NCI-H345 (cell line): Measurements from ENCODE around the gene DOCK11.

ENCODE experiments used
- DNase-seq: peaks from one replicate; lab custom pipeline; 2025; lab: John Stamatoyannopoulos, UW

Gene DOCK11

DNA sequence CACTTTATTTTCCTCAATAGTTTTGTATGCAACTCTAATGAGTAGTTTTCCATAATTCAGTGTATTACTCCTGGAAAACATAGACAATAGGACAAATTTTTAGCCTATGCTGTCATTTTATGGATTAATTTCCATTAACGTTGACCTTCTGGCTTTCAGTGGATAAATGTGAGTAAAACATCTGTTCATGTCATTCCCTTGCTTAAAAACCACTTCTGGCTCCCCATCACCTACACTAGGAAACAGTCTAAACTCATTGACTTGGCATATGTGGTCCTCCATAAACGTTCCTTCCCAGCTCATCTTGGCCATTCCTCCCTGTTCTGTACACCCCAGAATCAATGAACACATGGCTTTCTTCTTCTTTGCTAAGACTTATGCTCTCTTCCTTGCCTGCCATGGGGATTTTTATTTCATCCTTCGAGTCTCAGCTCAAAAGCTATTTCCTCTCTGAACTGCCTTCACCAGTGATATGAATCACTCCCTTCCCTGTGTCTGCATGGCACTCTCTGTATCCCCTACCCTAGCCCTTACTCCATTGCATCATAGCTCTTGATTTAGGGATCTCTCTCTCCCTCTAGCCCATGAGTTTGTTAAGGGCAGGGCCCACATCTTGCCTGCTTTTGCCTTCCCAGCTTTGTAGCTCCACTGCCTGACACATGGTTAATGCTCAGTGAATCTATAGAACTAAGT lies 34.8 kb downstream of the DOCK11 start:
- no peak for DNase-seq

DNA sequence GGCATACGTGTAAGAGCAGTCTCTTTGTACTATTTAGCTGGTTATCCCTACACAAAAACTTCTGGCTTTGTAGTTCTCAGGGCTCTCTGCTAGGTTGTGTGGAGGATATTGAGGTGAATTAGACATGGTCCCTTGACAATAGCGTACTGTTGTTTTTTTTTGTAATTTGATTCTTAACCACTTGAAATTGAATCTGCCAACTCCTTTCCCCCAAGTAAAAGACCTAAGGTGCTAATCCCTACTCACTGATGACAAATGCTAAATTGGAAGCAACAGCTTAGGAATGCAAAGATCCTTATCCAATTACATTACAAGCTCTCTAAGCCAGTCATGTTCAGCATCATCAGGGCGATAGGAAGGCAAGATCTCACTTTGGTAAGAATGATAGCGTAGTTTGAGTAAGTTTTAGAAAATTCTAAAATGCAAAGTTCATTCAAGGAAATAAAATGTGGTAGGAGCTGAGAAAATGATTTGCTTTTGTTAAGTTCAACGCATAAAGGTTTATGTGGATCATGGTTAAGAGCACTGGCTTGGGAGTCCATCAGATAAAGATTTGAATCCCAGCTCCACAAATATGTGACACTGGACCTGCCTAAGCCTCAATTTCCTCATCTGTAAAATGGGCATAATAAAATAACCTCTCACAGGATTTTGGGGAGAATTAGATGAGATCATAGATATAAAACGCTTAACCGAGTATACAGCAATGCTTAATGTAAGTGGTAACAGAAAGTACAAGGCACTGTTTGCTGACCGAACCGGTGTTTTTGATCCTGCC lies 39.3 kb downstream of the DOCK11 start:
- no peak for DNase-seq

DNA sequence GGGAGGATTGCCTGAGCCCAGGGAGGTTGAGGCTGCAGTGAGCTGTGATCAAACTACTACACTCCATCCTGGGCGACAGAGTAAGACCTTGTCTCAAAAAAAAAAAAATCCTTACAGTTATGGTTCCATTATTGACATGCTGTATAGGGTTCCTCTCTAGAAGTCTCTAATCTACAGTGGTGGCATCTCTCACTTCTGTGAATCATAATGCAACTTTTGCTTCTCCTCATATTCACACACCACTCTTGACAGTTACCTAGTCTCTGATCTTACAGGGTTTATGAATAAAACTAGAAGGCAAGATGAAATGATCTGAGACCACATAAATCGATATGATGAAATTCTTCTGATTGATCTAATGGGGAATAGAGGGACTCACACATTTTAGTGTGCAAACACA lies 40.6 kb downstream of the DOCK11 start:
- no peak for DNase-seq

DNA sequence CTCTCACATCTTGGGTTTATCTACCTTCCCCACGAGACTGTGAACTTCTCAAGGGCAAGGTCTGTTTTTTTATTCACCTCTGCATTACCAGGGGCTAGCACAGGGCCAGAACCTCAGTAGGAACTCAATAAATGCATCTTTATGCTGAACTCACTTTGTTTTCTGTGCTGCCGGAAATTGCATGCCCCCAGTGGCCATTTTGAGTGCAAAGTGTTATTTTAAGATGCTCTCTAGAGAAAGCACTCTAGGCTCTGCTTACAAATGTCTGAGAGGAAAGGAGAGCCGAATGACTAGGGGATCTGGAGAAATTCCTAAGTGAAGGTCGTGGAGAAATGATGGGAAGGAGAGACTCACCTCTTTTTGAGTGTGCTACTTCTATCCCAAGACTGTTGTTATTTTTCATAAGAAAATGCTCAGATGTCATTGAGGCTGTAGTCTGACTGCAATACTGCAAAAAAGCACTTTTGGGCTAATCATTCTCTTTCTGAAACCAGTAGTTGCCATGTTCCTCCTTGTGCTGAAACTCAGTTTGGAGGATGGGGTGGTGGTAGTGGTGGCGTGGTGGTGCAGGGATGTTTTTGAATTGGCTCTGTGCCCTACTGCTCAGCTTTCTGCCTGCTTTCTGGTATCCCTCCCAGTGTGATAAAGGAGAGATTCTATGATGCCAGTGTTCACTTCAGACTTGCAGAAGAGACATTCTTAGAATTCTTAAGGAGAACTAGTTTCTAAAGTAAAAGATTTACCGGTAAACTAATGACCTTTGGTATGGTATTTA lies 41.3 kb downstream of the DOCK11 start:
- no peak for DNase-seq

DNA sequence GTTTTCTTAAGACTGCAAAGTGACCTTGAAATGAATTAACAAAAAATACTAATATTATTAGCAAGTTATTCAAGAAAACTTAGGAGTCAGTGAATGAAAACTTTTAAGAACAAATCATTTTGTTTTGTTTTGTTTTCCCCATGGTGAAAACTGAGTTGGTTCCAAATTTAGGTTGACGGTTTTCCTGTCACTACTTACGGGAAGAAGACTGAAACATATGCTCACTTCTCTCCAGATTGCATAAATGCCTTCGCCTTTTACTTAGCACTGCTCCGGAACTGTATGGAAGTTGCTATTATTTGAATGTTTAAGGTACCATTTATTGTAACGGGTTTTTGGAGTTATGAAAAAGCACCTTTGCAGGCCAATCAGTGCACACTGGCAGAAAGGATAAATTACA lies 42.8 kb downstream of the DOCK11 start:
- no peak for DNase-seq

DNA sequence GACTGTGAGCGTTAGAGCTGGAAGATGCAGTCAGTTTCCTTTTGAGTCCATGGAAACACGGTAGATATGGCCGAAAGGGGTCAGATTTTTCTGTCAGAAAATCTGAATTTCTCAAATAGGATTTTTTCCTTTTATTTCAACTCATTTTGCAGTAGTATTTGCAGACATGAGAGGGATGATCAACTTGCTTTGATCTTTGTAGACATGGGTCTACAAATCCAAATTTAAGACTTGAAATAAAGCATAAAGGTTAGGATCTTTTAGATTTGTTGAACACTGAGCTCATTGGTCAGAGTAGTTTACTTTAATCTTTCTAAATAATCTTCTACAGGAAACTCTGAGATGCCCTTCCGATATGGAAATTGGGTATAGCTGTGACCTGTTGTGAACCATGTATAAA lies 44.7 kb downstream of the DOCK11 start:
- DNase-seq = no peak

DNA sequence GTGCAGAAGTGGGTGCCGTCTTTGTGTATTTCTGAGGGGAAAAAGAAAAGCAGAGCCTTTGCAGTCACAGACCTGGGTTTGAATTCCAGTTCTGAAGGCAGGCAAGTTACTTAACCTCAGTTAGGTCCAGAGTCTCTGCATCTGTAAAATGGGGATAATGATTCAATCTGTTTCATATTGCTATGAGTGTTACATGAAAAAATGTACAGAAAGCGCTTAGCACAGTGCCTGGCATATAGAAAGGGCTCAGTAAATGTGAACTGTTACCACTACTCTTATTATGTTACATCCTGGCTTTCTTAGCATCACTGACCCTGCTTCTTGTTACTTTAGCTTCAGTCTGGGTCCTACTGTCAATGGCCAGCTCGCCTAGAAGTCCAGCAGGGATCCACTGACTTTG lies 45.9 kb downstream of the DOCK11 start:
- no peak for DNase-seq

DNA sequence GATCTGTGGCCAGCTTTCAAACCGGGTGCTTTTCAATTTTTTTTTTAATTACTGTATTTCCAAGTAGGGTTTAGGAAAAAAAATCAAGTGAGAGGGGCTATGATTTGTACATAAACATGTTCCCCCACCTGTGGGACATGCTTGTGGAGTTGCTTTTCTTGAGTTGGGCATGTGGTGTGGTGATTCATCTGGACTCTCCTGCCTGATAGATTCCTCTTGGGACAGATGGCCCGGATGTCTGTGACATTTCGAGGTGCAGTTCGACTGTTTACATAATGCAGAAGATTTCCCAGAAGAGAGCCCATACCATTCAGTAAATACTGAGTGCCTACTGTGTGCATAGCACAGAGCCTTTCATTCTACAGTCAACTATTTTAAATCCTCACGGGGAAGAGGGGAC lies 49.9 kb downstream of the DOCK11 start:
- no peak for DNase-seq

DNA sequence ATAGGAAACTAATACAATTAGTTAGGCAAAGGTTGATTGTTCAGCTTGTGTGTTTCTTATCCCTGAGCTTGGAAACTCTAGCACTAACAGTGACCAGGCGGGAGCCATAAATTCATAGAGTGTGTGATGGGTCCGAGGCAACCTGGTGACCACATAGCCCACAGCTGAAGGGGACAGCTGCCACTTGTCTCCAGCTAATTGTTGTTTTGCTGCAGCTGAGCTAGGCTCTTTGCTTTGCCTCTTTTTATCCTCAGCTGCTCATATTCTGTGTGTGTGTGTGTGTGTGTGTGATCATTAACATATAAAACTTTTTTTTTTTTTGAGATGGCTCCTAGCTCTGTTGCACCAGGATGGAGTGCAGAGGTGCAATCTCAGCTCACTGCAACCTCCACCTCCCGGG lies 53.2 kb downstream of the DOCK11 start:
- no peak for DNase-seq

DNA sequence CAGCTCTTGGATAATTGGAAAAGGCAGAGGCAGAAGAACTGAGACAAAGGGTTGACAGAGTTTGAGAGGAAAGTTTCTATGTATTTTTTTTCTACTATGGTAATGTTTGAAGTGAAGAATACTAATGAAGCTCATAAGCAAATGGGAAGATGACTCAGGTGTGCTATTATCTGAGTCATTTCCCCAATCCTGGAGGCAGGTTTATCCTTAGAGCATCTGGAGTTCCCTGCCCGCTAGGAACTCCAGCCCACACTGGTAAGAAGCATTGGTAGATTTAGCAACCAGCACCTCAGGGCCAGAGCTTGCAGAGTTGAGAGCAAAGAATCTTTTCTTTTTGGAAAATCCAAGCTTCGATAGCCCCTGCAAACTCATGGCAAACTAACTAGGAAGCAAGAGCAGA lies 55.2 kb downstream of the DOCK11 start:
- no peak for DNase-seq

DNA sequence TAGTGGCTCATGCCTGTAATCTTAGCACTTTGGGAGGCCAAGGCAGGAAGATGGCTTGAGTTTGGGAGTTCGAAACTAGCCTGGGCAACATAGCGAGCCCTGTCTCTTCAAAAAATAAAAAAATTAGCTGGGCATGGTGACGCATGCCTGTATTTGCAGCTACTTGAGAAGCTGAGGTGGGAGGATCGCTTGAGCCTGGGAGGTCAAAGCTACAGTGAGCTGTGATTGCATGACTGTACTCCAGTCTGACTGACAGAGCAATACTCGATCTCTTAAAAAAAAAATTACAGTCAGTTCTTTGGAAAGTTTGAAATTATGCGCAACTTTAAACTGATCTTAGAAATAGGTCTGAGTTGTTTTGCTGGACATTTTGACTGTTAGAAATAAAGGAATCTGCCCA lies 55.8 kb downstream of the DOCK11 start:
- no peak for DNase-seq

DNA sequence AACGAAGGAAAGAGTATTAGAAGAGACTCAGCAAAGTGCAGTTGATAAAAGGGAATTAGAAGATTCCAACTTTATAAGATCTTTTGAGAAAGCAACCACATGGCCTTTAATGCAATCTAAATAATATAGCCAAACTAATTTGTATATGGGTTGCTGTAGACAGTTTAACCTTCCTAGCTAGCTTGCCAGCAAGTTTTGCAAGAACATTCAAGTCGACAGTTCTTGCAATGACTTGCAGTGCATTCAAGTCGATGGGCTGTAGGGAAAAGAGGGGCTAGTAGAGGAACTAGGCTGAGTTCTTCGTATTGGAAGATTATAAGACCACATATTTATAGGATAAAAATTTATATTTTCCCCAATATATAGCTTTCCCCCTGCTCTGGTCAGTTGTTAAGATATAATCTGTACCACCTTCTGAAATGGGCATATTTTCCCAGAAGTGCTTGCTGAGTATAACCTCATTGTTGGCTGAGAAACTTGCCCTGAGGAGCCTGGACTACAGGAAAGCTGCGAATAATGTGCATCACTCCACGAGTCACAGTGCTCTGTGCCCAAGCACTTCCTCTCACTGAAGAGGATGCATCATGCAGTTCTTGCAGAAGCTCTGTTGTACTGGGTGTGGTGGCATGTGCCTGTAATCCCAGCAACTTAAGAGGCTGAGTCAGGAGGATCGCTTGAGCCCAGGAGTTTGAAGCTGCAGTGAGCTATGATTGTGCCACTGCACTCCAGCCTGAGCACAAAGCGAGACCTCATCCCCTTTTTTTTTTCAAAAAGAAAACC lies 56.7 kb downstream of the DOCK11 start:
- no peak for DNase-seq

DNA sequence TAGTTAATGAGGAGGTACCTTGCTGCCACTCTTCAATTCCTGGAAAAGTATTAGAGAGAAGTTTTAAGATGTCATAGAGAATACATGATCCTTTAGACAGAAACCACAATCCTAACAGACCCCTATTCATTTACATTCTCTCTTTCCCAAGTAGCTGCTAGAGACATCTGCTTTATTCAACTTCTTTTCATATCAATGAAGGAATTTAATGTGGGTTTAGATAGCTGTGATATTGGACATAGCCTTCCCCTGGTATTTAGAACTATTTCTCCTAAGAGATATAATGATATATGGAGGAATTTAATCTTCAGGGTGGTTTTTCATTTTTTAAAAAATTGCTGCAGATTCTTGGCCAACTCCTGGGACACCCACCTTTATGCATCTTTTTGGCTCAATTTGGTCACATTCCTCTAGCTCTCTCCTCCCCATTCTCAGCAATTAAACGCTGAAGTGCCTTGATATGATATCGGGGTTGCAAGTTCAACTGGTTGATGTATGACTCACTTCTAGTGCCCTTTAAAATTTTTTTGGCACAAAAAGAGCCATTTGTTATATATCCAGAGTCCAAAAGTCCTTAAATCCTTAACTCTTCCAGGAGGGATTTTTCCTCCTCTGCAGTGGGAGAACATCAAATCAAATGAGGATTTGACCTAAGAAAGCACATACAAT lies 57.6 kb downstream of the DOCK11 start:
- no peak for DNase-seq

DNA sequence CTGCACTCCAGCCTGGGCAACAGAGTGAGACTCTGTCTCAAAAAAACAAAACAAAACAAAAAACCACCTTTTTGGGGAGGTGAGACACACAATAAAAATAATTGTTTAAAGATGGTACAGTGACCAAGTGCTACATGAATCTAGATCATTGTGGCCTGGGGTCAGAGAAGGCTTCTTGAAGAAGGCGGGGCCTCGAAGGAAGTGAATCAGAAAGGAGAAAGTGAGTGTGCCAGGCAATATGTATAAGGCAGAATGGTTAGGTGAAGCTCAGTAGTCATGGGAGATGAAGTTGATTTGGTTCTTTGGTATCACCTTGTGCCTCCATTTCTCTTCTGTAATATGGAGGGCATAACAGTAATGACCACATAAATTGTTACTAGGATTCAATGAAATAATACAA lies 58.9 kb downstream of the DOCK11 start:
- DNase-seq = no peak

DNA sequence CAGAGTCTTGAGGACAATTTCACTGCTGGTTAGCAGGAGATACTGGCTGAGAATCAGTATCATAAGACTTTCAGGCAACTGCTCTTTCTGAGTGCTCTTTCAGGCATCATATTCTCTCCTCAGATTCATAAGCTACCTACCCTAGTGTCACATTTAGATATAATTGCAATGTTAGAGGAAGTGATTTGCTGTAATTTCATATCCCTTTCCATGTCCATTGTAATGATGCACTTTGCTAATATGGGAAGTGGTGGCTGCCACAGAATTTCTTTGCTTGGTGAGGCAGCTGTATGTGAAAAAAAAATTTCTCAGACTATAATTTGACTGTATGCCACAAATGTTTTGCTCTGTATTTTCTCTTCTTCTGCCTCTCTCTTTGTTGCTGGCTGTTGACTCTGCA lies 63.3 kb downstream of the DOCK11 start:
- no peak for DNase-seq

DNA sequence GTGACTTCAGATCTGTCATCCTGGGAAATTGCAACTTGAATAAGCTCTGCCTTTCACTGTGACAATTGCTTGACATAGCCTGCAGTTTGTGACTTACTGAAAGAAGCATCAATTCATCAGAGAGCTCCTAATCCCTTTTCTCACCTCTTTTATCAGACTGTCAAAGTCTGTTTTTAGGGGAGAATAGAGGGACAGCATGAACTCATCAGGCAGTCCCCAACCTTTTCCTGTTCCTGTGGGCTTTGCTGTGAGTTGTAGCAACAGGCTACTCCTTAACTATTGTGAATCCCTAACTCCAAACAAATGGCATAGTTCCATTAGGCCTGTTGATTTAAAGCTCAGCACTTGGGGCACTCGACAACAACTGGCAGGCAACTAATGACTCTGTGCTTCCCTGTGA lies 64.9 kb downstream of the DOCK11 start:
- no peak for DNase-seq

DNA sequence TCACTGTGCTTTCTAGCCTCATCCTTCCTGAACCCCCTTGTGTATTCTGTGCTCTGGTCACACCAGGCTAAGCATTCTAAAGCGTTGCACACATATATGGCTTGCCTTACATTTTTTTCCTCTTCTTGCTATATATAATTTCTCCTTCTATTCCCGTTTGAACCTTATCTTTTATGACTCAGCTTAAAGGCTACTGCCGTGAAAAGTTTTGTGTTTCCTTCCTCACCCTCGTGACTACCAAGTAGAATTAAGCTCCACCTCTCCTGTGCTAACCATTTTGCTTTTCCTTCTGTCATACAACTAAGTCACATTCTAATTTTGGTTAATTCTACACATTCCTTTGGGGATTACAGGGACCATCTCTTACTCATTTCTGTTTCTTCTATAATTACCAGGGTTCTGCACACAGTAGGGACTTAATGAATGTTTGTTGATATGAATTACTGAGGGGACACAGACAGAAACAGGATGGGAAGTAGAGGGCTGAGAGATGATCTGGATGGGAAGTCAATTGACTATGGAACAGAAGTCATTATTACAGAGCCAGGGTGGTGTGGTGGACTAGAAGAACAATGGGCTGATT lies 67.1 kb downstream of the DOCK11 start:
- DNase-seq = no peak

DNA sequence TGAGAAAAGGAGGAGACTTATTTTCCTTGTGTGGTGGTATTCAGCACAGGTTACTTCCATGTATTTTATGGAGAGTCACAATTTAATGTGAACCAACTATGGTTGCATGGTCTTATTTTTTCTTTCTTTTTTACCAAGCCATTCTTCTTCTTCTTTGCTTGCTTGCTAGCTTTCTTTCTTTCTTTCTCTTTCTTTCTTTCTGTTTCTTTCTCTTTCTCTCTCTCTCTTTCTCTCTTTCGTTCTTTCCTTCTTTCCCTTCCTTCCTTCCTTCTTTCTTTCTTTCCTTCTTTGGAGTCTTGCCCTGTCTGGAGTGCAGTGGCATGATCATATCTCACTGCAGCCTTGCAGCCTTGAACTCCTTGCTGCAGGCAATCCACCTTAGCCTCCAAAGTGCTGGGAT lies 68.9 kb downstream of the DOCK11 start:
- DNase-seq = no peak

DNA sequence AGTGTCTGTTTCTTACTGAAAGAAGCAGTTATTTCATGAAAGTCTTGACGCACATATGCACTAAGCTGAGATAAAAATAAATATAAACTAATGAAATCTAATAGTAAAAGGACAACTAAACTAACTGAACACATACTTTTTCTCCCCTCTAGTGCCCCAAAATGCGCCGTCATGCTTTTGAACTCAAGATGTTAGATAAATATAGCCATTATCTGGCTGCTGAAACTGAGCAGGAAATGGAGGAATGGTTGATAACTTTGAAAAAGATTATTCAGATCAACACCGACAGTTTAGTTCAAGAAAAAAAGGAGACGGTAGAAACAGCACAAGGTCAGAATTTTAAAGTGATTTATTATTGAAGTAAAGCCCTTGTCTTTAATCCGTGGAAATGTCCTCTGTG lies 70.2 kb downstream of the DOCK11 start:
- no peak for DNase-seq

DNA sequence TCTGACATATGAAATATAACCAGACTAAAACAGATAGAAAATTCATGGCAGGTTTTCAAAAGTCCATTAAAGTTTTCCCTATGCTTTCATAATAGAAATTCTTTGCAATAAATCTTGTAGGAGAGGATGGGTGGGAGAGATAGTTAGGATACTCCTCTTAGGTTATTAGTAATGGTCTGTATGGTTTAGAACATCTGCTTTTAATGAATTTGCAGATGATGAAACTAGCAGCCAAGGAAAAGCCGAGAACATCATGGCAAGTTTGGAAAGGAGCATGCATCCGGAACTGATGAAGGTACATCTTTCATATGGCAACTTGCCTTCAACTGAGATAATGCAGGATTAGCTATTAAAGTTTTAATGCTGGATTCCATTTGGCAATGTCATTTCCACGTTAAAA lies 70.7 kb downstream of the DOCK11 start:
- no peak for DNase-seq

DNA sequence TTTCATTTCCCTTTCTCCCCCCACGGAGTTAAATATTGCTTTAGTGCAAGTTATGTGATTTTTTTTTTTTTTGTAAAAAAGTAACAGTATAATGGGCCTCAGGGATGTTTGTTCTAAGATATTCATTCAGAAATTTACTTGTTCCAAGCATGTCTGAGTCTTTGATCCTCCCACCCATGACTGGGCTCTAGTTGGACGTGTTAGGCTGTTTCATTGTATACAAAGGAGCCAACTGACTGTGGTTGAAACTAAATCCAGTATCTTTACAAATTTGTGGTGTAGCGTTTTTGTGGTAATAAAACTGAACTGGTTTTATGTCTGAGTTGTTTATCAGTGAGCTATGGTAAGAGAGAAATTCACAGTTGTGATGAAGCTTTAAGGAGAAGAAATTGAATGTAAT lies 74.1 kb downstream of the DOCK11 start:
- no peak for DNase-seq
